CD4-positive, alpha-beta T cell (primary cell): ENCODE results near the gene STK24. TPM values are rescaled to one million over a fixed set of nuclear protein-coding genes. Genes with fewer than 3 reads are reported as not detected.
"Not testable (repeated sequence)": the region's sequence is repeated elsewhere in the genome, so short reads cannot be mapped to it uniquely, and the experiment has no call there.

Experiments used
- ATAC-seq: fragments of 200-7000 bp; cut with Tn5 transposase; one replicate; pipeline ENCODE4 v1.10.0; 2022; ENCODE audit warnings: mild to moderate bottlenecking; ENCODE audit not compliant: poor library complexity
- CTCF ChIA-PET: fragments of 350-600 bp; sonication (Branson Sonifier 250); formaldehyde crosslinking; loops from one replicate; lab custom pipeline; 2021; ENCODE audit warnings: antibody characterized with exemption, inconsistent platforms; lab: Charles Lee
- POLR2A ChIA-PET: fragments of 350-600 bp; sonication (Branson Sonifier 250); formaldehyde crosslinking; loops from one replicate; lab custom pipeline; 2021; ENCODE audit warnings: antibody characterized with exemption, inconsistent platforms; lab: Charles Lee
- DNase-seq, 14 experiments: peaks; one replicate each; pipeline ENCODE4 v3.0.0-alpha.2; 2013 to 2020; ENCODE audit warnings: mixed read lengths in 2 of 14
- H3K27ac ChIP-seq, 2 donors: one replicate each; pipeline versions ENCODE4 v1.5.1 to v1.7.0; 2013; ENCODE audit warnings: low read length in 2 of 2, low read depth in 1 of 2, mild to moderate bottlenecking in 1 of 2
- H3K27me3 ChIP-seq, 2 experiments: 1 replicate in 1 of 2; 2 replicates in 1 of 2; pipeline versions ENCODE4 v1.6.1 to v1.7.0; 2013; ENCODE audit warnings: low read length in 2 of 2, control low read depth in 1 of 2, mild to moderate bottlenecking in 1 of 2, moderate library complexity in 1 of 2; ENCODE audit not compliant: insufficient read depth in 2 of 2, control insufficient read depth in 1 of 2
- H3K36me3 ChIP-seq: one replicate; pipeline ENCODE4 v1.6.1; 2013; ENCODE audit warnings: low read length, control low read depth; ENCODE audit not compliant: insufficient read depth
- H3K4me1 ChIP-seq: one replicate; pipeline ENCODE4 v1.6.1; 2013; ENCODE audit warnings: low read length, control low read depth; ENCODE audit not compliant: insufficient read depth
- H3K4me3 ChIP-seq: one replicate; pipeline ENCODE4 v1.5.1; 2013; ENCODE audit warnings: mild to moderate bottlenecking, low read length, moderate library complexity
- H3K9me3 ChIP-seq, 2 experiments: 1 replicate in 1 of 2; 2 replicates in 1 of 2; pipeline versions ENCODE4 v1.6.1 to v1.7.0; 2013; ENCODE audit warnings: low read length in 2 of 2, mild to moderate bottlenecking in 2 of 2, control low read depth in 1 of 2, moderate library complexity in 1 of 2; ENCODE audit not compliant: control insufficient read depth in 1 of 2, insufficient read depth in 1 of 2
- H3K27ac Mint-ChIP-seq: one replicate; pipeline ENCODE4 v1.8.0; 2020; ENCODE audit warnings: mixed read lengths
- H3K27me3 Mint-ChIP-seq: one replicate; pipeline ENCODE4 v1.8.0; 2021; ENCODE audit warnings: mixed read lengths
- H3K36me3 Mint-ChIP-seq: one replicate; pipeline ENCODE4 v1.8.0; 2021; ENCODE audit warnings: low read depth, mixed read lengths
- H3K4me1 Mint-ChIP-seq: one replicate; pipeline ENCODE4 v1.8.0; 2021; ENCODE audit warnings: low read depth, mixed read lengths
- H3K4me3 Mint-ChIP-seq: one replicate; pipeline ENCODE4 v1.8.0; 2020; ENCODE audit warnings: mild to moderate bottlenecking, mixed read lengths
- H3K9me3 Mint-ChIP-seq: one replicate; pipeline ENCODE4 v1.8.0; 2020; ENCODE audit warnings: mixed read lengths
- intact Hi-C, 2 experiments: fragments of 100-400 bp; cut with DNase I in 1 of 2; cut with micrococcal nuclease in 1 of 2; formaldehyde crosslinking; loops; one replicate each; pipeline versions ENCODE4 v1.15.1 to v1.9.0; 2023 to 2025; cut with DNase I, micrococcal nuclease
- polyA plus RNA-seq, 2 donors: library from polyadenylated mRNA; unstranded; fragments of 120-200 nt; gene quantifications; one replicate each; pipeline ENCODE4 v1.2.1, GENCODE V29; 2013
- total RNA-seq, 174 experiments: library from RNA in 2 of 174; stranded (reverse) in 2 of 174; gene quantifications; one replicate each; pipeline ENCODE4 v1.2.3 and lab custom pipeline; 2021 to 2026
- TF ChIP-seq, protein P1 (sequence below): fragments of 200-600 bp; IDR thresholded peaks from one replicate; pipeline ENCODE4 v1.8.0; 2022; ENCODE audit warnings: antibody characterized with exemption, mild to moderate bottlenecking

STK24 gene
- total RNA-seq (10 to 100 TPM; 82.3 to 85.2 TPM), total RNA-seq (lab: John Stamatoyannopoulos, UW) (148 to 462 (median 253) reads per million in 172 experiments)
- polyA plus RNA-seq (2013, experiment 1 of 2): 112 TPM
- 108 TPM for polyA plus RNA-seq (2013, experiment 2 of 2)

DNA sequence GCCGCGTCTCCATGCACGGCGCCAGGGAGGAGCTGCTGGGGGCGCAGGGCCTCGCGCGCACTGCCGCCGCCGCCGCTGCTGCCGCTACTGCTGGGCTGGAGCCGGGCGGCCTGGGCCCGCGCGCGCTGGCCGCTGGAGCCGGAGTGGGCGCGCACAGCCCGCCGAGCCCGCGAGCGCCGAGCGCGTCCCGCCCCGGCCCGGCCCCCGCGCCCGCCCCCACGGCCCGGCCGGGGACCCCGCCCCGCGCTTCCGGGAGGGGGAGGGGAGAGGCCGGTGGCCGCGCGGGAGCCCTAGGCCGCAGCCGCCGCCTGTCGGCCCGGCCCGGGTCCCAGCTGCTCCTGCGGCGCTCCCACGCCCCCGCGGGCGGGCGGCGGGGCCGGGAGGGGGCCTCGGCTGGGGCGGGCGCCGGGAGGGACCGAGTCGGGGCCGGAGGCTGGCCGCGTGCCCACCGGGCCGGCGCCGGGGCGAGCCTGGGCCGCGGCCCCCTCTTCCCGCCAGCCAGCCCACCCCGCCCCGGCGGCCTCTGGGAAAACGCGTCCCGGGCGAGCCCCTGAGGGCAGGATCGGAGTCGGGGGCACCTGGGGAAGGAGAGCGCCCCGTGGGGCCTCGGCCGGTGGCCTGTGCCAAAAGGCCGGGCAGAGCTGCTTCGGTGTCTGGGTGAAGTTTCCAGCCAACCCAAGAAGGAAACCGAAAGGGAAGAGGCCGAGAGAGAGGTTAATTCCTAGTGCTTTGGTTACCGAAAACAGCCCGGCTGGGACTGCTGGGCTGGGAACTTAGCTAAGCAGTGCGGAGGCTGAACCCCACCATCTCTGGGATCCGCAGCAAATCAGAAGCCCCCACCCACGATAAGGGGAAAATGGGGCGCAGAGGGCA lies at the start of gene STK24:
Gene STK24 (minus strand): TSS at position 145 of the 873 bp plus-strand sequence. CDS start 321 bp downstream, outside the sequence.
- H3K4me1 Mint-ChIP-seq: peaks cover 49% of the 10 kb centered on the region
- no peaks in the 10 kb centered on the region for H3K9me3 Mint-ChIP-seq
- no peaks in the 10 kb centered on the region for H3K27me3 ChIP-seq
- peak within 1 kb of the TSS; percentile 82 to 84 for H3K27ac ChIP-seq
- peak within 1 kb of the TSS; percentile 93 for H3K27ac Mint-ChIP-seq
- peak; percentile 39 for ATAC-seq
- no peaks in the 10 kb centered on the region for H3K27me3 Mint-ChIP-seq
- H3K4me1 ChIP-seq: peaks cover 25% of the 10 kb centered on the region
- intact Hi-C loops: loop anchor here (2.0 to 5.0 kb wide), 4 partner anchors 35 to 600 kb away; no protein-coding TSS in a partner anchor
- no peaks in the 10 kb centered on the region for H3K36me3 ChIP-seq
- peak within 1 kb of the TSS; percentile 97 for H3K4me3 Mint-ChIP-seq
- H3K9me3 ChIP-seq: no peaks in the 10 kb centered on the region
- peaks cover 9% of the 10 kb centered on the region for H3K36me3 Mint-ChIP-seq
- TF ChIP-seq, protein P1, sequence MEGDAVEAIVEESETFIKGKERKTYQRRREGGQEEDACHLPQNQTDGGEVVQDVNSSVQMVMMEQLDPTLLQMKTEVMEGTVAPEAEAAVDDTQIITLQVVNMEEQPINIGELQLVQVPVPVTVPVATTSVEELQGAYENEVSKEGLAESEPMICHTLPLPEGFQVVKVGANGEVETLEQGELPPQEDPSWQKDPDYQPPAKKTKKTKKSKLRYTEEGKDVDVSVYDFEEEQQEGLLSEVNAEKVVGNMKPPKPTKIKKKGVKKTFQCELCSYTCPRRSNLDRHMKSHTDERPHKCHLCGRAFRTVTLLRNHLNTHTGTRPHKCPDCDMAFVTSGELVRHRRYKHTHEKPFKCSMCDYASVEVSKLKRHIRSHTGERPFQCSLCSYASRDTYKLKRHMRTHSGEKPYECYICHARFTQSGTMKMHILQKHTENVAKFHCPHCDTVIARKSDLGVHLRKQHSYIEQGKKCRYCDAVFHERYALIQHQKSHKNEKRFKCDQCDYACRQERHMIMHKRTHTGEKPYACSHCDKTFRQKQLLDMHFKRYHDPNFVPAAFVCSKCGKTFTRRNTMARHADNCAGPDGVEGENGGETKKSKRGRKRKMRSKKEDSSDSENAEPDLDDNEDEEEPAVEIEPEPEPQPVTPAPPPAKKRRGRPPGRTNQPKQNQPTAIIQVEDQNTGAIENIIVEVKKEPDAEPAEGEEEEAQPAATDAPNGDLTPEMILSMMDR: no peak
- H3K4me3 ChIP-seq: peak within 1 kb of the TSS; percentile 83
- peak in 11 of 14 experiments; percentile 15 to 86 (median 65) for DNase-seq
- ChIA-PET CTCF (interaction anchor here (1.1 to 1.3 kb wide), 2 partner anchors 20 to 76 kb away, joined by 3 to 4 read pairs; no protein-coding TSS in a partner anchor), POLR2A (interaction anchor here (1.0 to 3.3 kb wide), 7 partner anchors 10 to 120 kb away, joined by 3 to 42 read pairs (median 4); no protein-coding TSS in a partner anchor)

DNA sequence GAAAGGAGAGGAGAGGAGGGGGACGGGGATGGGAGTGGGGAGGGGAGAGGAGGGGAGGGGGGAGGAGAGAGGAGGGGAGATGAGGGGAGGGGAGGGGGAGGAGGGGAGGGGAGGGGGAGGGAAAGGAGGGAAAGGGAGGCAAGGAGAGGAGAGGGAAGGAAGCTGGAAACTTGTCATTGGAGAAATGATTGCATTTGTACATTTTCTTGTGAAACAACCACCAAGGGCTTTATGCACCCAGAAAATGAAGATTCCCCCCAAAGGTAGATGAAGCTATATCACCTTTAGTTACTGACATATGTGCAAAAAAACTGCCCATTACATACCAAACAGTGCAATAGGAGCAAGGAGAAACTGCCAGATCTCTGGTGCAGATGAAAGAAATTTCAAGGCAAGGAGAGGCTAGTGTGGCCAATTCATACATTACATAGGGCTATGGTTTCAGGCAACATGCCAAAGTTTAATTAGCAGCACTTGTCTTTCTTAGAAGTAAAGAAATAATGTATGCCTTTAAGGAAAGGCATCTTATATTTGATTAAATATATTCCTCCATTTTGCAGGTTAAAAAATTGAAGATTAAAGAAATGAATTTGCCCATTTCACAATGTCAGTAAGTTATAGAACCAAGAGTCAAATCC lies 49.5 kb upstream of the STK24 start:
- ChIA-PET CTCF (interaction anchor here (1.5 kb wide), 1 partner anchor 10 kb away, joined by 6 read pairs; no protein-coding TSS in a partner anchor), POLR2A (no interaction called here)
- Histone ChIP-seq H3K4me1 (no peaks in the 10 kb centered on the region), H3K27ac (no peak overlapping the region), H3K27me3 (no peaks in the 10 kb centered on the region), H3K4me3 (no peak overlapping the region), H3K36me3 (no peaks in the 10 kb centered on the region), H3K9me3 (no peaks in the 10 kb centered on the region)
- TF ChIP-seq, protein P1: no peak
- DNase-seq (no peak), ATAC-seq (no peak)
- H3K4me1 Mint-ChIP-seq: no peaks in the 10 kb centered on the region
- H3K9me3 Mint-ChIP-seq: no peaks in the 10 kb centered on the region
- no peaks in the 10 kb centered on the region for H3K36me3 Mint-ChIP-seq
- H3K4me3 Mint-ChIP-seq: no peak overlapping the region
- H3K27me3 Mint-ChIP-seq: no peaks in the 10 kb centered on the region
- intact Hi-C loops: no loop called here
- no peak overlapping the region for H3K27ac Mint-ChIP-seq

DNA sequence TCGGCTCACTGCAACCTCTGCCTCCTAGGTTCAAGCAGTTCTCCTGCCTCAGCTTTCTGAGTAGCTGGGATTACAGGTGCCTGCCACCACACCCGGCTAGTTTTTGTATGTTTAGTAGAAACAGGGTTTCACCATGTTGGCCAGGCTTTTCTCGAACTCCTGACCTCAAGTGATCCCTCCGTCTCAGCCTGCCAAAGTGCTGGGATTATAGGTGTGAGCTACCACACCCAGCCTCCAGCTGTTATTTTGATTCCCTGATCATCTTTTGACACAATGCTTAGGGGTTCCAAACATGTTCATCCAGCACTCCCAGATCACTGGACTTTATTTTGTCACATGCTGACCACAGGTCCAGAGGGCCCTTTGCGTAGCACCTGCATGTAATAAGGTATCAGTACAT lies 47.7 kb upstream of the STK24 start:
- ATAC-seq, H3K9me3 Mint-ChIP-seq, H3K36me3 ChIP-seq, H3K27me3 ChIP-seq, H3K4me3 Mint-ChIP-seq, DNase-seq, POLR2A ChIA-PET, H3K4me3 ChIP-seq, CTCF ChIA-PET, H3K27ac ChIP-seq, intact Hi-C loops, H3K9me3 ChIP-seq, H3K36me3 Mint-ChIP-seq, H3K27ac Mint-ChIP-seq, H3K4me1 ChIP-seq, H3K4me1 Mint-ChIP-seq, H3K27me3 Mint-ChIP-seq: not testable (repeated sequence)
